SW480 (cell line): ENCODE data around the gene ARRB1.
"Not testable (repeated sequence)": the region's sequence is repeated elsewhere in the genome, so short reads cannot be mapped to it uniquely, and the experiment has no call there.

Experiments
- DNase-seq: peaks from one replicate; pipeline ENCODE4 v3.0.0-alpha.2; 2016; ENCODE audit warnings: low spot score

ARRB1 gene

DNA sequence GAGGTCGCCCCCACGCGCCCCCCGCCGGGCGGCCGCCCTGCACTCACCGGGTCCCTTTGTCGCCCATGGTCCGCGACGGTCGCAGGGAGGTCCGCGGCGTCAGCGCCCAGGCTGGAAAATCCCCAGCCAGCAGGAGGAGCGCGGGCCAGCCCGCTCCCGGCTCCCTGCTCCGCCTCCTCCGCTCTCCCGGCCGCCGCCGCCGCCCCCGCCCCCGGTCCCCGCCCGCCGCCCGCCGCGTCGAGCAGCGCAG, at the start of gene ARRB1:
Gene ARRB1, minus strand, starts transcription at position 121 of the 250 bp plus-strand sequence. Its CDS starts 54 bp downstream, at position 67.
- DNase-seq = no peak

DNA sequence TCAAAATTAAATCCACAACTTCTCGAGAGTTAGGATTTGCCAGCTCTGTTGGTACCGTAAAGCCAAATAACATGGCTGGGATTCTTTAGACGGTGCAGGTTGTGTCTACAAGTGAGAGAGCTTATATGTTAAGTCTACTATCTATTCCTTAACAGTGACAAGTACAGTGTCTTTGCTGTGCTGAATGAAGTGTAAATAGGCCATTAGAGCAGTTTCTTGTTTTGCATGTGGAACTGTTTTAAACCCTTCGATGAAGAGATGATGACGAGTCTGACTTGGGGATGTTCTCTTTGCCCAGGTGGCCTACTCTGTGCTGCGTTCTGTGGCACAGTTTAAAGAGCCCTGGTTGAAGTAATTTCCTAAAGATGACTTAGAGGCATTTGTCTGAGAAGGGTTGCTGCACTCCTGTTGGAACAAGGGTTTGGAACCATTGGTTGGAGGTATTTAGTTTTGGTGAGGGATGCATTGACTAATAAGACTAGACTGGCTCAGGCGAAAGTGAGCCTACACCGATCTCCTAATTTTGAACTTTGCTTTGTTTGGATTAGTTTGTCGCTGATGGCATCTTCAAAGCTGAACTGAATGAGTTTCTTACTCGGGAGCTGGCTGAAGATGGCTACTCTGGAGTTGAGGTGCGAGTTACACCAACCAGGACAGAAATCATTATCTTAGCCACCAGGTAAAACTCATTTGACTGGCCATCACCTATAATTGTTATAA, 48.8 kb upstream of the ARRB1 start:
- DNase-seq = no peak

DNA sequence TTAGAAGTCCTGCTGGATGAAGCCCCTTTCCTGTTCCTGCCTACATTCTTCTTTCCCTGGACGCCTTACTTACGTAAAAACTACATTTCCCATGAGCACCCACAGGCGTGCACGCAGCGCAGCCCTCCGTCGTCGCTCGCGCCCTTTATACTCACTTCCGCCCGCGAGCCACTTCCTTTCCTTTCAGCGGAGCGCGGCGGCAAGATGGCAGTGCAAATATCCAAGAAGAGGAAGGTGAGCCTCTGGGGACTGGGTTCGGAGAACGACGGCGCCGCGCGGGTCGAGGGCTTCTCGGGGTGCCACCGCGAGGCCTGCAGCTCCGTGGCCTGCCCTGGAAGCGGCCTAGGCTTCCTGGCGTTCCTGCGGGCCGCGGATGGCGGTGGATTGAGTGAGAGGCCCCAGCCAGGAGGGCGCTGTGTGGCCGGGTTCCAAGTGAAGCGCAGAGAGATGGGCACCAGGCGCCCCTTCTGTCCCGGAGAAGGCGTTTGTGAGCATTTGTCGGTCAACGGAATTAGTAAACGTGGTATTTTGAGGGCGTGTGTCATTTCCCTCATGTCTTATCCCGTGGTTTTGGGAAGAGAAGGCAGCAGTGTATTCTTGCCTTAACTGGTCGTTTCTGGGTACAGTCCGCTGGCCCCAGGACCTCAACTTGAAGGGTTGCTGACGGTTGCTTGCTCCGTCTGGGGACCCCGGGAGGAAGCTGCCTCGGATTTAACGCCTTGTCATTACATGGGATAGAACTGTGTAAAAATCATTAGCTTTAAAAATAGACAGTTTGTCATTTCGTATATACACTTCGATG, 48.1 kb upstream of the ARRB1 start, which contains the start of gene RPS3:
Gene RPS3, plus strand, starts transcription at position 175 of the 802 bp plus-strand sequence. Its CDS starts 30 bp downstream, at position 205.
- peak; percentile 93 for DNase-seq

DNA sequence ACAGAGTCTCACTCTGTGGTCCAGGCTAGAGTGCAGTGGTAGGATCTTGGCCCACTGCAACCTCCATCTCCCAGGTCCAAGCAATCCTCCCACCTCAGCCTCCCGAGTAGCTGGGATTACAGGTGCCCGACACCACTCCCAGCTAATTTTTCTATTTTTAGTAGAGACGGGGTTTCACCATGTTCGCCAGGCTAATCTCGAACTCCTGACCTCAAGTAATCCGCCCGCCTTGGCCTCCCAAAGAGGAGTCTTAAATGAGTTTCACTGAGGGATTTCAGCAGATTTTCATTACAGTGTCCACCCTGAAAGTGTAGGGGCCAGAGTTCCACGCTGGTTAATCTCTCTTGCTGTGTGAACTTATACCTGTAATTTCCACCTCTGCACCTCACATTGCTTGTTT, 47.4 kb upstream of the ARRB1 start:
- no peak for DNase-seq

DNA sequence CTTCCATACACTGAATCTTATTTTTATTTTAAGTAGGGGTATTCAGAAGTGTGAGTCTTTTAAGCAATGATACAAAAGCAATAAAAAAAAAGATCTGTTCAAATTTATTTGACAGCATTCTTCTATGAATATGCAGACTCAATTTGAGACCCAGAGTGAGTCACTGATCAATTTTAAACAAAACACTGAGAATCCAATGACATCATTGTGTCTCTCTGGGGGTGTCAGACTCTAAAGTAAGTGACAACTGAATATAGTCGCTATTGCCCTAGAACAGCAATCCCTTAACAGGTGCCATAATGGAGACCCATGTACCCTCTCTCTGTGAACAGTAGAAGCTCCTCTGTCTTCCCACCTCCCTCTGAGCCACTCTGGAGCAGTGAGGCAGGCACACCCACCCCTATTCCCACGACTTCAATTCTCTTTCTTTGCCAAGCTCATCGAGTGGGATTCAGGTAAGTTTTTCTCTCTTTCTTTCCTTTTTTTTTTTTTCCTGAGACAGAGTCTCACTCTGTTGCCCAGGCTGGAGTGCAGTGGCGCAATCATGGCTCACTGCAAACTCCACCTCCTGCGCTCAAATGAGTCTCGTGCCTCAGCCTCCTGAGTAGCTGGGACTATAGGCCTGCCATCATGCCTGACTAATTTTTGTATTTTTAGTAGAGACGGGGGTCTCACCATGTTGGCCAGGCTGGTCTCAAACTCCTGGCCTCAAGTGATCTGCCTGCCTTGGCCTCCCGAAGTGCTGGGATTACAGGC, 42.8 kb upstream of the ARRB1 start:
- DNase-seq = no peak

DNA sequence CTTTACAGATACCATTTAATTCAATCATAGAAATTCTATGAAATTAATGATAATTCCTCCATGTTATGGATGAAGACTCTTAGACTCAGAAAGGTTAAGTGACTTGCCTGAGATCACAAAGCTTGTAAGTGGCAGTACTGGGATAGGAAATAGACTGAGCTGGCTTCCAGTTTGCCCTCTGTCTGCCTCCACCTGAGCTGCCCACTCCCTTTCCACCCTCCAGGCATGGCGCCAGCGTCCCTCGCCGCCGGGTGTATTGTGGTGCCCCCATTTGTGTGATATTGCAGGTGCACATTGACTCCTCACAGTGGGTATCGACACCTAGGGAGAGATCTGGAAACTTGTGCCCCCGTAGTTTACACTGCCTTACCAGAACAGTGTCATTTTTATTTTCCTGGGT, 38.5 kb upstream of the ARRB1 start:
- no peak for DNase-seq

DNA sequence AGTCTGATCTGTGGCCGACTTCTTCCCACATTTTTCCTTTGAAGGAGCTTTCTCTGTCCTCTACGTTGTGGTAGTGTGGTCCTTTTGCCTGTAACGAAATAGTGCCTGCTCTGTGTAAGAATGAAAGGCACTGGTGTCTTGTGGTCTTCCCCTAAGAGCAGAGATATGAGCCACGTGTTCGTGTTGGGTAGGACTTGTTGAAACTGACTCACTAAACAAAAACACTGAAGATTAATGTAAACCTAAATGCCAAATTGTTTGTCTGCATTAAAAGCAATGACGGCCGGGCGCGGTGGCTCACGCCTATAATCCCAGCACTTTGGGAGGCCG, 37.8 kb upstream of the ARRB1 start:
- no peak for DNase-seq

DNA sequence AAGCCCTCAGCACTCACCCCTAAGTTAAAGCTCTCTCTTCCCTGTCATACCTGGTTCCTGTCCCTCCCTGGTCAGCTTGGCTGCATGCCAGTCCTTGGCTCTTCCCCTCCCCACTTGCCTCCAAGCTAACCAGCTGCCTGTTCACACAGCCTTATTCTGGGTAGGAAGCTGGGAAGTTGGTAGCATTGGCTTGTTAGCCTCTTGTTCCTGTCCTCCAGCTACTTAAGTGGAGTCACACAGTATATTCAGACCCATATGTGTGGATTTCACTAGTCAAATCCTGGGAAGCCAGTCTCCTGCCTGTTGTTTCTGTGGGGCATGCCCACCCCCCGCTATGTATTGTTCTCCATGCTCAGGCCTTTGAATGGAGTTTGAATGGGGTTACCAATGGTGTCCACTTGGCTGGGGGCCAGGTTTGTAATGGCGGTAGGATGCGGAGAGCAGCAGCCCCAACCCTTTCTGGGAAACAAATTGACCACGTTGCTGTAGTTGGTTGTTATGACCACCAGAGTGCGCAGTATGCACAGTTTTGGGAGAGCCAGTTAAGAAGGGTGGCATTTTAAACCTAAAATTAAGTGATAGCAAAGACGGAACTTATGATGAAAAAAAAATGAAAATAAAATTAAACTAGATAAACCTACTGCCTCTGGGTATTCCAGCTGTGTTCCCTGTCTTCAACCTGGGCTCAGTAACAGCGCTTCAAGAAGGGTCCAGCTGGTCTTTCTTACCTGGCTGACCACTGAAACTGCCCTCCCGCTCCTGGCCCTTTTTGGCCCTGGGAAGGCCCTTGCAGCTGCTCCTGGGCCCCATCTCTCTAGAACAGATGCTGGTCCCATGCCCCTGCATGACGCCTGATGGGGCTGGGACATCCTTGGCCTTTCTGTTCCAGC, 37.2 kb upstream of the ARRB1 start:
- DNase-seq = peak; percentile 82

DNA sequence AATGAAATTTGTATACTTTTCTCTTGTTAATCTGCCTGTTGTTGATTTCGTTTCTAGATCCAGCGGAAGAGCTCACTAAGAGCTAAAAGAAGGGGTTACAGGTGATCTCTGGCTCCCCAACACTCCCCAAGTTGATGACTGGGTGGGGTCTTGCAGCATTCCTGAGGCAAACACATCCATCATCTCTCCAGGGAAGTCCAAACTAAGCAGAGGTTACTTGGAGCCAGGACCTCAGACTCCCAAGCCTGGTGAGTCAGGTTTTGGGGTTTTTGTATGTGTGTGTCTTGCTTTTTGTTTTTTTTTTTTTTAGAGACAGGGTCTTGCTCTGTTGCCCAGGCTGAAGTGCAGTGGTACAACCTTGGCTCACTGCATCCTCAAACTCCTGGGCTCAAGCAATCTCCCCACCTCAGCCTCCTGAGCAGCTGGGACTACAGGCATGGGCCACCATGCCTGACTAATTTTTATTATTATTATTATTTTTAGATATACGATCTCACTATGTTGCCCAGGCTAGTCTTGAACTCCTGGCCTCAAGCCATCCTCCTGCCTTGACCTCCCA, 36.4 kb upstream of the ARRB1 start:
- no peak for DNase-seq

DNA sequence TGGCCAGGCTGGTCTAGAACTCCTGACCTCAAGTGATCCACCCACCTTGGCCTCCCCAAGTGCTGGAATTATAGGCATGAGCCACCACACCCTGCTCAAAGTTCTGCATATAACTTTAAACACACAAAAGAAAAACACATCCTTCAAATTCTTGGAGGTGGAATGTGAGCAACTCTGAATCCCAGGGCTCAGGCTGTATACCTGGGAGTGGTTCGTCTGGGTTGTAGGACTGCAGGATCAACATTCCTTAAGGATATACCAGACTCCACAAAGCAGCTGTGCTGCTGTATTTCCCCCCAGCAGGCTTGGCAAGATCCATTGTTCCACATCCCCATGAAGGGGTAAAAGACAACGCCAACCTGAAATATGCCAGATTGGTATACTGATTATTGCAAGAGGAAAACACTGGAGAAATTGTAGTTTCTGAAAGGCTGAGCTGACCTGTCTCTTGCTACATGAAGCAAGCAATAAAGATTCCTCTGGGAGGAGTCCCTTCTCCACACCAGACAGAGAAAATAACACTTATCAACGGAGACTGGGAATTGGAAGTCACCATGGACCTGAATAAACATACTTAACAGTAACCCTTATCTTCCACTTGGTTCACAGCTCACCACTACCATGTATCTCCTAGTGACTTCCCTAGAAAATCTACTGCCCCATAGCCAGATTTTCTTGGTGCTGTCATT, 35.6 kb upstream of the ARRB1 start:
- DNase-seq = peak; percentile 61

DNA sequence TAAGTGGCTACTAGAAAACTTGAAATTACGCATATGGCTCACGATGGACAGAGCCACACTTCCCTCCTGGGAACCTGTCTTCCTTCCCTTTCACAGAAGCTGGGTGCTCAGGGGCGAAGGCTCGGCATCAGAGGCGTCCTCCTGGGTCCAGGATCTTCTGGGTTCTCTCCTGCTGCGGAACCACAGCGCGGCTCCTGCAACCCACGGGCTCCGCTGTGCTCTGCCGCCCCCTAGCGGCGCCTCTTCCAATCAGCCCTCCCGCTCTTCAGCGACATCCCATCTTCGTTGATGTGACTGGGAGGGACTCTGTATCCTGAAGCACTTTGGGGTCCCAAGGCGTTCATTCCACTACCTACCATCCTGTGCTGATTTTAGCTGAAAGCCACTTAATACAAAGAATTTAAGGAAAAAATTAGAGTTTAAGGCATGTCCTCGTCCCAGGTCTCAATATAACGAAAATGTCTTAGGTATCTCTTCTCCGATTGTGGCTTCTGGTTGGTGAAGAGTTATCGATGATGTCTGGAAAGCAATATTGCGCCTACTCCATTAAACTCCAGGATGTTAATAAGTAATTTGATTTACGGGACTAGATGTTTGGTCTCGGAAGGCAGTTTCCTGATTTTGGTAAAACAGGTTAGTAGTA, 33.1 kb upstream of the ARRB1 start:
- DNase-seq = peak; percentile 47

DNA sequence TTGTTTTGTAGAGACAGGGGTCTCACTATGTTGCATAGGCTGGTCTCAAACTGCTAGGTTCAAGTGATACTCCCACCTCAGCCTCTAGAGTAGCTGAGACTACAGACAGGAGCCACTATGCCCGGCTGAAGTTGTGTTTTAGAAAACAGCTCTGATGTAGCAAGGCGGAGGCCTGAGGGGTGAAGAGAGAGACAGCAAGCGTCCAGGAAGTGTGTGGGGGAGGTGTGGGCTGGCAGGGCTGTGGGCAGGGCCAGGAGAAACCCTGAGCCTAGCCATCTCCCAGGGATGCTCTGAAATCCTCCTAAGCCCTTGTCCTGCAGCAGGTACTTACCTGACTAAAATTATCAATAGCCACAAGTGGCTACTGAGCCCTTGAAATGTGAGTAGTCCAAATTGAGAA, 31.8 kb upstream of the ARRB1 start:
- no peak for DNase-seq

DNA sequence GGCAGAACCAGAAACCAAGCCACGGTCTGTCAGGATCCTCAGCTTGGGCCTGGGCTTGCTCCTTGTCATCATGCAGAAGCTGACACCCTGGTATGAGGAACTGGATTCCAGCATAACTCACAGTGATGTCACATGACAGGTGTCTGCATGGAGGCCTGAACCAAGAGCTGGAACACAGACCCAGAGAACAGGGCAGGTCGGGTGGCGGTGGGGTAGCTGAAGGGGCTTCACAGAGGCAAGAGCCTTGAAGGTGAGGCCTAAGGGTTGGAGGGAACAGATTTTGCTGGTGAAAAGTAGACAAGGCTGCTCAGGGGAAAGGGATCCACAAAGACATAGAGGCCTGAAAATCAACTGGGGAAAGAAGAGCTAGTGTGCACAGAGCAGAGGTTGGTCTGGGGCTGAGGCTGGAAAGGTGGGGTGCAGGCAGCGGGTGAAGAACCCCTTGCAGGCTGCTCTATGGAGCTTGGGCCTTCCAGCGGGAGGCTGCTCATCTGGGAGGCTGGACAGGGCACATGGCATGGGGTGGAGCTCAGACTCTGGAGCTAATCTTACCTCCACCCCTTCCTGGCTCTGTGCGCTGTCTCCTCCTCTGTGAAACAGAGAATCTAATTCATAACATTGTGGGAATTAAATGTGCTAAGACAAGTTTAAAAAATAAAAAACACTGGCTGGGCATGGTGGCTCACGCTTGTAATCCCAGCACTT, 29.4 kb upstream of the ARRB1 start:
- no peak for DNase-seq

DNA sequence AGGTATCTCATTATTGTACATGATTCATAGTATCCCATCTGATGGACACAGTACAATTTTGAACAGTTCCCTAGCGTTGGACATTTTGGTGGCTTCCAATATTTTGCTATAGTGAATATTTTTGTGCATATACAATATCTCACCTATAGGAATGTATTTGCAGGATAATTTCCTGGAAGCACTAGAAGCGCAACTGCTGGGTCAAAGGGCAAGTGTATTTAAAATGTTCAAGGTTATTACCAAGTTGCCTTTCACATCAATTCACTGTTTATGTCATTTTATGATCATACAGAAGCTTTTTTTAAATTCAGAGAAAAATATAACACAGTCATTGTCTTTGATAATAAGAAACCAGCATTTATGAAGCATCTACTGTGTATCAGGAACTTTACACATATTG, 28.8 kb upstream of the ARRB1 start:
- DNase-seq = no peak

DNA sequence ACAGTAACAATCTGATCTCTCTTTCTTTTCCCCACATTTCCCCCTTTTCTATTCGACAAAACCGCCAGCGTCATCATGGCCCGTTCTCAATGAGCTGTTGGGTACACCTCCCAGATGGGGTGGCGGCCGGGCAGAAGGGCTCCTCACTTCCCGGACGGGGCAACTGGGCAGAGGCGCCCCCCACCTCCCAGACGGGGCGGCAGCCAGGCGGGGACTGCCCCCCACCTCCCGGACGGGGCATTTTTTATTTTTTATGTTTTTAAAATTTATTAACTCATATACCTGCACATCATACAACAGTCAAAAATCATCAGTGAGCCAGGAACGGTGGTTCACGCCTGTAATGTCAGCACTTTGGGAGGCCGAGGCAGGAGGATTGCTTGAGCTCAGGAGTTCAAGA, 27.3 kb upstream of the ARRB1 start:
- not testable (repeated sequence) for DNase-seq

DNA sequence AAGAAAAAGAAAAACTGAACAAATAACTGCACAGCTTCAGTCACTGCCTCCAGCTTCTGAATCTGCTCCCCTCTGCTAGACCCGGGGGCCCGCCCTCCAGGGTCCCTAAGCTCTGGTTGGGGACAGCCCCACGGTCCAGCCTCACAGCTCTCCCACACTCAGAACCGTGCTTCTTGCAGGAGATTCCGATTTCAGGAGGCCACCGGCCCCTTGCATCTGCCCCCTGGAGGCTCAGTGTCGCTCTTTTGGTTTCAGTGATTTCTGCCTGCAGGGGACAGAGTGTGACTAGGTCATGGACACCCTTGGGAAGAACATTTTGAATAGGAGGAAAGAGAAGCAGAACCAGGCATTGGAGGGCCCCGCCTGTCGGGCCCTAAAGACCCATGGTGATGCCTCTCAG, 24.7 kb upstream of the ARRB1 start:
- DNase-seq = no peak

DNA sequence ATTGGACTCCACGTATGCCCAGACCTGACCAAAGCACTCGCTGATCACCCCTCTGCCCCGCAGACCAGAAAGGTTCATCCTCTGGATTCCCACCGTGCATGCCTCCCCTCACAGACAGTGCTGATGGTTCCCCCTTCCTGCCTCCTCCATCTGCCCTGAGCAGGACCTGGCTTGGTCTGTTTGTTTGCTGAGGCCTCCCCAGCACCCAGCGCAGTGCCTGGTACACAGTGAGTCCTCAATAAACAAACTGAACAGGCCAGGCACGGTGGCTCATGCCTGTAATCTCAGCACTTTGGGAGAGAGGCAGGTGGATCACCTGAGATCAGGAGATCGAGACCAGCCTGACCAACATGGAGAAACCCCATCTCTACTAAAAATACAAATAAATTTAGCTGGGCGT, 24.2 kb upstream of the ARRB1 start:
- DNase-seq = no peak

DNA sequence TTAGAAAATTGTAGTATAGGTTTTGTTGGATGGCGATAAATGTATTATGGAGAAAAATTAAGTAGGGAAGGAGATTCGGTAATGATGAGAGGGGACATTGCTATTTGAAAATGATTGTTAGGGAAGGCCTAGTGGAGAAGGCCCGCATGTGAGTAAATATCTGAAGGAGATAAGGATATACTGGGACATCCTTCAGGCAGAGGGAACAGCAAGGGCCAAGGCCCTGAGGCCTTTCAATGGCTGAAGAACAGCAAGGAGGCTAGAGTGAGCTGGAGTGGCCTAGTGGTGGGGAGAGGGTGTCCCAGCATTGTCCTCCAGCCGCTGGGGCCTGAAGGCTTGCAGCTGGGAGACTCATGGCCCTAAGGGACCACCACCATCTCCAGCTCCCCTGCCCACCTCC, 23.2 kb upstream of the ARRB1 start:
- DNase-seq = no peak

DNA sequence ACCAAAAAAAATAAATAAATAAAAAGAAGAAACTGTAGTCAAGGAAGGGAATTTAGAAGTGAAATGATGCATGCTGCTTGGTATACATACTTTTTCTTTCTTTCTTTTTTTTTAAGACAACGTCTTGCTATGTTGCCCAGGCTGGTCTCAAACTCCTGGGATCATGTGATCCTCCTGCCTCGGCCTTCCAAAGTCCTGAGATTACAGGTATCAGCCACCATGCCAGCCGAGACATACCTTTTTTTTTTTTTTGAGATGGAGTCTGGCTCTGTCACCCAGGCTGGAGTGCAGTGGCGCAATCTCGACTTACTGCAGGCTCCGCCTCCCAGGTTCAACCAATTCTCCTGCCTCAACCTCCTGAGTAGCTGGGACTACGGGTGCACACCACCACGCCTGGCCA, 21.7 kb upstream of the ARRB1 start:
- no peak for DNase-seq
